GM18502 (cell line): ENCODE measurements around the gene MVD.
"Not testable (repeated sequence)": the region's sequence is repeated elsewhere in the genome, so short reads cannot be mapped to it uniquely, and the experiment has no call there.

Experiments
- ATAC-seq: cut with Tn5 transposase; IDR thresholded peaks from one replicate; pipeline ENCODE4 v1.9.1; 2021; ENCODE audit warnings: mild to moderate bottlenecking; ENCODE audit not compliant: unreplicated experiment, poor library complexity

Gene MVD

GRCh38 chr16:88614818-88615580, 47.9 kb downstream of the MVD start:
- no peak for ATAC-seq

GRCh38 chr16:88613911-88614817, 48.7 kb downstream of the MVD start:
- no peak for ATAC-seq

- no peak for ATAC-seq
Measured at GRCh38 chr16:88613293-88613692, 49.6 kb downstream of the MVD start.

- ATAC-seq: no peak
Measured at GRCh38 chr16:88610909-88611812, 51.7 kb downstream of the MVD start.

- no peak for ATAC-seq
Measured at GRCh38 chr16:88610080-88610479, 52.8 kb downstream of the MVD start.

GRCh38 chr16:88609426-88609825, 53.5 kb downstream of the MVD start:
- ATAC-seq: not testable (repeated sequence)

- ATAC-seq: no peak
Measured at GRCh38 chr16:88608076-88608475, 54.8 kb downstream of the MVD start.

GRCh38 chr16:88606148-88606757, 56.6 kb downstream of the MVD start:
- no peak for ATAC-seq

GRCh38 chr16:88605186-88606147, 57.4 kb downstream of the MVD start:
- ATAC-seq: no peak

GRCh38 chr16:88602091-88602490, 60.8 kb downstream of the MVD start:
- no peak for ATAC-seq
